Measurements from ENCODE around the gene GRM7. TPM values are rescaled to one million over a fixed set of nuclear protein-coding genes. Genes with fewer than 3 reads are reported as not detected.

GRM7 gene
- total RNA-seq, 2 experiments from 2014 or later, result not detected

DNA sequence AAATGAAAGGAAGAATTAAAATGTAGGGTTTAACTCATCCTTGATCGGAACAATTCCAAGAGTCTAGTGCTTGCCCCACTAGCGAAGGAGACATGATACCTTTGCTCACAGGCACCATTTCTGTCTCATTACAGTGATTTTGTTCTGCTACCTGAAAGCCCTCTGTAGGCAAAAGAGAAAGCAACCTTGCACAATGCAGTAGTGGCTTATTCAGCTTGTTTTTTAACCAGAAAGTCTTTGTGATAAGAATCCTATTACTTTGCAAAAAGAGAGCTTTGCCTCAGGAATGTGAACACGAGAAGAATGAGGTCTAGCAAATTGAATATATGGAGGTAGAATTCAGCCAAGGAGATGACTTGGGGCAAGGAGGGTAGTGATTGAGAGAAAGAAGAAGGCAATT is 684.4 kb downstream of the GRM7 start:
- Histone ChIP-seq H3K9me3 (ENCODE audit: control insufficient read depth in 1 of 2, insufficient read depth in 1 of 2, low read length in 2 of 2) (no peaks in the 10 kb centered on the region), H3K4me1 (ENCODE audit: insufficient read depth, low read length) (no peaks in the 10 kb centered on the region), H3K27ac (ENCODE audit: low read depth in 1 of 2, low read length in 2 of 2) (no peak overlapping the region), H3K4me3 (ENCODE audit: low read length) (no peak overlapping the region), H3K36me3 (ENCODE audit: insufficient read depth, low read length) (no peaks in the 10 kb centered on the region), H3K27me3 (ENCODE audit: control insufficient read depth in 1 of 2, insufficient read depth in 2 of 2, low read length in 2 of 2) (no peaks in the 10 kb centered on the region)
- intact Hi-C loops (cut with DNase I, micrococcal nuclease), result no loop called here
- ATAC-seq (ENCODE audit: poor library complexity) (no peak), DNase-seq (no peak)
- H3K9me3 Mint-ChIP-seq, result peaks cover 2% of the 10 kb centered on the region
- TF ChIP-seq CTCF (IDR thresholded peaks at IDR 0.05), result no peak
- ChIA-PET POLR2A (no interaction called here), CTCF (no interaction called here)
- no peak overlapping the region for H3K4me3 Mint-ChIP-seq
- no peak overlapping the region for H3K27ac Mint-ChIP-seq
- no peaks in the 10 kb centered on the region for H3K27me3 Mint-ChIP-seq
- H3K36me3 Mint-ChIP-seq (ENCODE audit: low read depth), result no peaks in the 10 kb centered on the region
- H3K4me1 Mint-ChIP-seq (ENCODE audit: low read depth), result no peaks in the 10 kb centered on the region

GRCh38 chr3:7546253-7546652 is 685.3 kb downstream of the GRM7 start:
- Histone ChIP-seq H3K27me3 (ENCODE audit: control insufficient read depth in 1 of 2, insufficient read depth in 2 of 2, low read length in 2 of 2) (no peaks in the 10 kb centered on the region), H3K27ac (ENCODE audit: low read depth in 1 of 2, low read length in 2 of 2) (no peak overlapping the region), H3K9me3 (ENCODE audit: control insufficient read depth in 1 of 2, insufficient read depth in 1 of 2, low read length in 2 of 2) (peaks cover 0 to 4% of the 10 kb centered on the region in 2 experiments), H3K36me3 (ENCODE audit: insufficient read depth, low read length) (no peaks in the 10 kb centered on the region), H3K4me1 (ENCODE audit: insufficient read depth, low read length) (no peaks in the 10 kb centered on the region), H3K4me3 (ENCODE audit: low read length) (no peak overlapping the region)
- ATAC-seq (ENCODE audit: poor library complexity), result no peak
- ChIA-PET POLR2A (no interaction called here), CTCF (no interaction called here)
- Mint-ChIP-seq H3K27me3 (no peaks in the 10 kb centered on the region), H3K4me3 (no peak overlapping the region), H3K36me3 (ENCODE audit: low read depth) (no peaks in the 10 kb centered on the region), H3K9me3 (peaks cover 2% of the 10 kb centered on the region), H3K27ac (no peak overlapping the region), H3K4me1 (ENCODE audit: low read depth) (no peaks in the 10 kb centered on the region)
- intact Hi-C loops (cut with DNase I, micrococcal nuclease), result no loop called here
- DNase-seq, result no peak
- no peak for TF ChIP-seq CTCF (IDR thresholded peaks at IDR 0.05)

- Mint-ChIP-seq H3K4me3 (no peak overlapping the region), H3K4me1 (ENCODE audit: low read depth) (no peaks in the 10 kb centered on the region), H3K36me3 (ENCODE audit: low read depth) (no peaks in the 10 kb centered on the region), H3K27me3 (no peaks in the 10 kb centered on the region), H3K9me3 (peaks cover 4% of the 10 kb centered on the region), H3K27ac (no peak overlapping the region)
- no peak overlapping the region for H3K4me3 ChIP-seq (ENCODE audit: low read length)
- H3K9me3 ChIP-seq (ENCODE audit: control insufficient read depth in 1 of 2, insufficient read depth in 1 of 2, low read length in 2 of 2), result peaks cover 5 to 7% of the 10 kb centered on the region in 2 experiments
- DNase-seq (no peak), ATAC-seq (ENCODE audit: poor library complexity) (no peak)
- no peaks in the 10 kb centered on the region for H3K36me3 ChIP-seq (ENCODE audit: insufficient read depth, low read length)
- no peaks in the 10 kb centered on the region for H3K27me3 ChIP-seq (ENCODE audit: control insufficient read depth in 1 of 2, insufficient read depth in 2 of 2, low read length in 2 of 2)
- ChIA-PET CTCF (no interaction called here), POLR2A (no interaction called here)
- no peak for TF ChIP-seq CTCF (IDR thresholded peaks at IDR 0.05)
- no peaks in the 10 kb centered on the region for H3K4me1 ChIP-seq (ENCODE audit: insufficient read depth, low read length)
- no peak overlapping the region for H3K27ac ChIP-seq (ENCODE audit: low read depth in 1 of 2, low read length in 2 of 2)
- intact Hi-C loops (cut with DNase I, micrococcal nuclease), result no loop called here
Observed at GRCh38 chr3:7547826-7548225, 686.9 kb downstream of the GRM7 start.
